ENCODE measurements around the gene HOXD10. TPM values are rescaled to one million over a fixed set of nuclear protein-coding genes. Genes with fewer than 3 reads are reported as not detected.

Gene HOXD10
- total RNA-seq, 2 experiments from 2014 or later, result not detected

GRCh38 chr2:176130147-176130956, 13.8 kb downstream of the HOXD10 start:
- ChIA-PET CTCF (interaction anchor here (0.7 to 4.2 kb wide), 7 partner anchors 10 to 522 kb away, joined by 3 to 18 read pairs (median 11); no protein-coding TSS in a partner anchor), POLR2A (no interaction called here)
- Mint-ChIP-seq H3K27ac (peak overlapping the region; percentile 23), H3K4me3 (peak overlapping the region; percentile 41), H3K36me3 (peaks cover 3% of the 10 kb centered on the region), H3K9me3 (no peaks in the 10 kb centered on the region), H3K4me1 (ENCODE audit: low read depth) (peaks cover 26% of the 10 kb centered on the region), H3K27me3 (peaks cover 78% of the 10 kb centered on the region)
- intact Hi-C loops (cut with micrococcal nuclease), result loop anchor here (10.0 kb wide), 1 partner anchor 1796 kb away; the partner anchor contains the start of gene SP9
- DNase-seq, result peak; percentile 25

- DNase-seq, result no peak
- ChIA-PET CTCF (interaction anchor here (0.7 to 4.2 kb wide), 10 partner anchors 9 to 521 kb away, joined by 3 to 18 read pairs (median 4); no protein-coding TSS in a partner anchor), POLR2A (interaction anchor here (0.6 kb wide), 2 partner anchors 660 to 1114 kb away, joined by 3 to 4 read pairs; no protein-coding TSS in a partner anchor)
- Mint-ChIP-seq H3K36me3 (peaks cover 7% of the 10 kb centered on the region), H3K27ac (peak overlapping the region; percentile 54), H3K9me3 (no peaks in the 10 kb centered on the region), H3K4me1 (ENCODE audit: low read depth) (peaks cover 32% of the 10 kb centered on the region), H3K4me3 (peak overlapping the region; percentile 41), H3K27me3 (peaks cover 78% of the 10 kb centered on the region)
- intact Hi-C loops (cut with micrococcal nuclease), result loop anchor here (10.0 kb wide), 1 partner anchor 1796 kb away; the partner anchor contains the start of gene SP9
Measured at GRCh38 chr2:176130957-176131847, 14.6 kb downstream of the HOXD10 start.

- Mint-ChIP-seq H3K4me3 (no peak overlapping the region), H3K4me1 (ENCODE audit: low read depth) (peaks cover 32% of the 10 kb centered on the region), H3K9me3 (no peaks in the 10 kb centered on the region), H3K27me3 (peaks cover 76% of the 10 kb centered on the region), H3K27ac (no peak overlapping the region), H3K36me3 (peaks cover 7% of the 10 kb centered on the region)
- DNase-seq, result no peak
- CTCF ChIA-PET, result interaction anchor here (0.9 to 4.2 kb wide), 8 partner anchors 9 to 521 kb away, joined by 3 to 18 read pairs (median 8); no protein-coding TSS in a partner anchor
- intact Hi-C loops (cut with micrococcal nuclease), result loop anchor here (10.0 kb wide), 1 partner anchor 1797 kb away; the partner anchor contains the start of gene SP9
- POLR2A ChIA-PET, result interaction anchor here (0.6 kb wide), 2 partner anchors 661 to 1114 kb away, joined by 3 to 4 read pairs; no protein-coding TSS in a partner anchor
Measured at GRCh38 chr2:176131848-176132158, 15.2 kb downstream of the HOXD10 start.

GRCh38 chr2:176132205-176133171, 15.9 kb downstream of the HOXD10 start:
- POLR2A ChIA-PET, result interaction anchor here (0.6 kb wide), 2 partner anchors 662 to 1113 kb away, joined by 3 to 4 read pairs; no protein-coding TSS in a partner anchor
- intact Hi-C loops (cut with micrococcal nuclease), result loop anchor here (10.0 kb wide), 1 partner anchor 1798 kb away; the partner anchor contains the start of gene SP9
- DNase-seq, result no peak
- Mint-ChIP-seq H3K4me3 (peak overlapping the region; percentile 68), H3K36me3 (peaks cover 7% of the 10 kb centered on the region), H3K27me3 (peaks cover 78% of the 10 kb centered on the region), H3K4me1 (ENCODE audit: low read depth) (peaks cover 32% of the 10 kb centered on the region), H3K9me3 (no peaks in the 10 kb centered on the region), H3K27ac (peak overlapping the region; percentile 19)
- CTCF ChIA-PET, result interaction anchor here (1.1 to 4.2 kb wide), 7 partner anchors 8 to 1017 kb away, joined by 3 to 18 read pairs (median 5); no protein-coding TSS in a partner anchor

- no peak for DNase-seq
- intact Hi-C loops (cut with micrococcal nuclease), result loop anchor here (10.0 kb wide), 1 partner anchor 1799 kb away; the partner anchor contains the start of gene SP9
- H3K9me3 Mint-ChIP-seq, result no peaks in the 10 kb centered on the region
- no peak overlapping the region for H3K4me3 Mint-ChIP-seq
- H3K4me1 Mint-ChIP-seq (ENCODE audit: low read depth), result peaks cover 27% of the 10 kb centered on the region
- H3K27me3 Mint-ChIP-seq, result peaks cover 78% of the 10 kb centered on the region
- ChIA-PET POLR2A (no interaction called here), CTCF (interaction anchor here (0.6 to 4.2 kb wide), 5 partner anchors 22 to 1016 kb away, joined by 3 to 18 read pairs (median 5); no protein-coding TSS in a partner anchor)
- H3K36me3 Mint-ChIP-seq, result peaks cover 9% of the 10 kb centered on the region
- H3K27ac Mint-ChIP-seq, result no peak overlapping the region
Measured at GRCh38 chr2:176133389-176133788, 16.8 kb downstream of the HOXD10 start.

GRCh38 chr2:176134035-176134434, 17.5 kb downstream of the HOXD10 start:
- Mint-ChIP-seq H3K27me3 (peaks cover 78% of the 10 kb centered on the region), H3K4me3 (no peak overlapping the region), H3K9me3 (peaks cover under 1% of the 10 kb centered on the region), H3K27ac (no peak overlapping the region), H3K36me3 (peaks cover 10% of the 10 kb centered on the region), H3K4me1 (ENCODE audit: low read depth) (peaks cover 23% of the 10 kb centered on the region)
- intact Hi-C loops (cut with micrococcal nuclease), result loop anchor here (10.0 kb wide), 1 partner anchor 1799 kb away; the partner anchor contains the start of gene SP9
- ChIA-PET POLR2A (no interaction called here), CTCF (interaction anchor here (0.6 to 4.2 kb wide), 2 partner anchors 321 to 431 kb away, joined by 3 to 18 read pairs; no protein-coding TSS in a partner anchor)
- no peak for DNase-seq

- ChIA-PET CTCF (no interaction called here), POLR2A (no interaction called here)
- no peak overlapping the region for H3K27ac Mint-ChIP-seq
- no peak overlapping the region for H3K4me3 Mint-ChIP-seq
- H3K36me3 Mint-ChIP-seq, result peaks cover 14% of the 10 kb centered on the region
- peaks cover 82% of the 10 kb centered on the region for H3K27me3 Mint-ChIP-seq
- no peak for DNase-seq
- H3K4me1 Mint-ChIP-seq (ENCODE audit: low read depth), result peaks cover 26% of the 10 kb centered on the region
- intact Hi-C loops (cut with micrococcal nuclease), result loop anchor here (10.0 kb wide), 1 partner anchor 1800 kb away; the partner anchor contains the start of gene SP9
- H3K9me3 Mint-ChIP-seq, result peaks cover 4% of the 10 kb centered on the region
Measured at GRCh38 chr2:176135035-176135440, 18.5 kb downstream of the HOXD10 start.

- H3K27me3 Mint-ChIP-seq, result peaks cover 79% of the 10 kb centered on the region
- ChIA-PET POLR2A (no interaction called here), CTCF (interaction anchor here (1.0 to 1.3 kb wide), 2 partner anchors 10 to 320 kb away, joined by 4 to 6 read pairs; no protein-coding TSS in a partner anchor)
- H3K27ac Mint-ChIP-seq, result no peak overlapping the region
- H3K4me1 Mint-ChIP-seq (ENCODE audit: low read depth), result peaks cover 26% of the 10 kb centered on the region
- H3K9me3 Mint-ChIP-seq, result peaks cover 4% of the 10 kb centered on the region
- intact Hi-C loops (cut with micrococcal nuclease), result loop anchor here (10.0 kb wide), 1 partner anchor 1802 kb away; the partner anchor contains the start of gene SP9
- DNase-seq, result no peak
- no peak overlapping the region for H3K4me3 Mint-ChIP-seq
- H3K36me3 Mint-ChIP-seq, result peaks cover 12% of the 10 kb centered on the region
Measured at GRCh38 chr2:176136374-176137251, 20.0 kb downstream of the HOXD10 start.

GRCh38 chr2:176137252-176137580, 20.6 kb downstream of the HOXD10 start:
- H3K9me3 Mint-ChIP-seq, result peaks cover 4% of the 10 kb centered on the region
- intact Hi-C loops (cut with micrococcal nuclease), result loop anchor here (10.0 kb wide), 1 partner anchor 1802 kb away; the partner anchor contains the start of gene SP9
- CTCF ChIA-PET, result interaction anchor here (1.0 to 1.3 kb wide), 2 partner anchors 10 to 320 kb away, joined by 4 to 6 read pairs; no protein-coding TSS in a partner anchor

GRCh38 chr2:176137906-176138305, 21.3 kb downstream of the HOXD10 start:
- peaks cover 12% of the 10 kb centered on the region for H3K36me3 Mint-ChIP-seq
- CTCF ChIA-PET, result interaction anchor here (3.4 to 10.6 kb wide), 2 partner anchors 11 to 318 kb away, joined by 16 to 108 read pairs; no protein-coding TSS in a partner anchor

More at GRCh38 chr2:176137252-176137580, 20.6 kb downstream of the HOXD10 start:
- Mint-ChIP-seq H3K27me3 (peaks cover 82% of the 10 kb centered on the region), H3K36me3 (peaks cover 12% of the 10 kb centered on the region), H3K27ac (no peak overlapping the region), H3K4me1 (ENCODE audit: low read depth) (peaks cover 23% of the 10 kb centered on the region), H3K4me3 (no peak overlapping the region)
- POLR2A ChIA-PET, result no interaction called here
- no peak for DNase-seq

More at GRCh38 chr2:176137906-176138305, 21.3 kb downstream of the HOXD10 start:
- Mint-ChIP-seq H3K9me3 (peaks cover 4% of the 10 kb centered on the region), H3K4me3 (no peak overlapping the region), H3K4me1 (ENCODE audit: low read depth) (peaks cover 19% of the 10 kb centered on the region), H3K27ac (no peak overlapping the region), H3K27me3 (peaks cover 81% of the 10 kb centered on the region)
- intact Hi-C loops (cut with micrococcal nuclease), result loop anchor here (10.0 kb wide), 1 partner anchor 1803 kb away; the partner anchor contains the start of gene SP9
- POLR2A ChIA-PET, result no interaction called here
- no peak for DNase-seq
